Transverse colon (tissue), 4 donors: ENCODE measurements around the gene RCAN1. TPM values are rescaled to one million over a fixed set of nuclear protein-coding genes. Genes with fewer than 3 reads are reported as not detected.
"Not testable (repeated sequence)": the region's sequence is repeated elsewhere in the genome, so short reads cannot be mapped to it uniquely, and the experiment has no call there.

ENCODE experiments used
- DNase-seq: peaks from one replicate; pipeline ENCODE4 v3.0.0-alpha.2; 2019
- H3K27ac ChIP-seq, 4 donors: fragments of 200-600 bp; sonication (generic); 2 replicates each; pipeline ENCODE4 v1.5.1; 2016 to 2018; ENCODE audit warnings: inconsistent platforms in 4 of 4
- H3K27me3 ChIP-seq: fragments of 200-600 bp; sonication (generic); 2 replicates; pipeline ENCODE4 v1.5.1; 2017; ENCODE audit warnings: inconsistent platforms
- H3K36me3 ChIP-seq, 4 donors: fragments of 200-600 bp; sonication (generic); 2 replicates each; pipeline ENCODE4 v1.5.1; 2017 to 2019; ENCODE audit warnings: inconsistent platforms in 4 of 4
- H3K4me1 ChIP-seq, 4 donors: fragments of 200-600 bp; sonication (generic); 2 replicates each; pipeline ENCODE4 v1.5.1; 2017 to 2020; ENCODE audit warnings: inconsistent platforms in 4 of 4
- H3K4me3 ChIP-seq, 4 donors: fragments of 200-600 bp; sonication (generic); 1 replicate in 1 of 4; 2 replicates in 3 of 4; pipeline versions ENCODE4 v1.5.1 to v1.6.1; 2017 to 2019; ENCODE audit warnings: inconsistent platforms in 4 of 4
- H3K9me3 ChIP-seq, 2 donors: fragments of 200-600 bp; sonication (generic); 2 replicates each; pipeline ENCODE4 v1.5.1; 2017 to 2019; ENCODE audit warnings: inconsistent platforms in 2 of 2
- CTCF ChIP-seq, 5 experiments: fragments of 200-600 bp in 3 of 5; fragments of 450-650 bp in 2 of 5; sonication (generic) in 3 of 5; IDR thresholded peaks; 1 replicate in 2 of 5; 2 replicates in 3 of 5; pipeline ENCODE4 v1.5.1; 2016 to 2017; ENCODE audit warnings: antibody characterized with exemption in 5 of 5, inconsistent platforms in 3 of 5, mild to moderate bottlenecking in 2 of 5, moderate library complexity in 1 of 5
- EP300 ChIP-seq: sonication (generic); formaldehyde crosslinking; IDR thresholded peaks from one replicate; pipeline ENCODE4 v1.6.1; 2017; ENCODE audit warnings: antibody characterized with exemption, low read depth
- POLR2A ChIP-seq: fragments of 450-650 bp; IDR thresholded peaks from one replicate; pipeline ENCODE4 v1.6.1; 2016; ENCODE audit warnings: antibody characterized with exemption, mild to moderate bottlenecking, moderate library complexity
- POLR2AphosphoS5 ChIP-seq, 3 donors: sonication (generic); formaldehyde crosslinking; IDR thresholded peaks; one replicate each; pipeline ENCODE4 v1.6.1; 2016; ENCODE audit warnings: antibody characterized with exemption in 3 of 3
- WGBS, 2 donors: methylation state at CpG; one replicate each; pipeline ENCODE4 v1.1.5; 2018; ENCODE audit warnings: low coverage in 1 of 2; 5-methylcytosine and 5-hydroxymethylcytosine counted together
- in situ Hi-C, 4 donors: fragments of 200-750 bp; cut with MboI; loops; one replicate each; pipeline versions ENCODE4 v1.15.0 to v1.15.1; 2017; ENCODE audit warnings: low sequenced_read_pairs in 3 of 4, low pct_ligation_motif_present in 1 of 4, low pct_unique_long_range_greater_than_20kb in 1 of 4
- intact Hi-C: fragments of 100-400 bp; cut with DNase I; formaldehyde crosslinking; loops from one replicate; pipeline ENCODE4 v1.15.1; 2023; ENCODE audit warnings: low total_unique reads
- total RNA-seq, 4 donors: library from RNA; depleted of rRNA; stranded (reverse); fragments of >200 nt; gene quantifications; one replicate each; pipeline ENCODE4 v1.1.0, GENCODE V29; 2016

The RCAN1 gene
- total RNA-seq, 4 donors from 2014 or later: 39.5 to 68.8 (median 57.8) TPM

- in situ Hi-C loops (no loop called here), intact Hi-C loops (no loop called here)
- Histone ChIP-seq H3K9me3 (no peaks in the 10 kb centered on the region), H3K4me1 (peaks cover 0 to 3% (median 0%) of the 10 kb centered on the region in 4 donors), H3K27ac (no peak overlapping the region), H3K36me3 (no peaks in the 10 kb centered on the region), H3K4me3 (no peak overlapping the region), H3K27me3 (no peaks in the 10 kb centered on the region)
- DNase-seq: no peak
- TF ChIP-seq CTCF (IDR thresholded peaks at IDR 0.05) (no peak), EP300 (no peak), POLR2A (no peak), POLR2AphosphoS5 (IDR thresholded peaks at IDR 0.05) (no peak)
- WGBS, 2 donors: 76 to 91% methylated on average over 5 to 6 of the region's 6 CpGs
Observed at GRCh38 chr21:34559089-34559631, 55.8 kb downstream of the RCAN1 start.

- 79 to 86% methylated on average over 5 of the region's 5 CpGs for WGBS, 2 donors
- H3K4me1 ChIP-seq: peaks cover 0 to 12% (median 7%) of the 10 kb centered on the region in 4 donors
- H3K36me3 ChIP-seq: no peaks in the 10 kb centered on the region
- in situ Hi-C loops: no loop called here
- no peak overlapping the region for H3K4me3 ChIP-seq
- H3K27me3 ChIP-seq: no peaks in the 10 kb centered on the region
- no peak for DNase-seq
- H3K27ac ChIP-seq: no peak overlapping the region
- intact Hi-C loops: no loop called here
- H3K9me3 ChIP-seq: no peaks in the 10 kb centered on the region
- TF ChIP-seq POLR2AphosphoS5 (IDR thresholded peaks at IDR 0.05) (no peak), EP300 (no peak), CTCF (IDR thresholded peaks at IDR 0.05) (no peak), POLR2A (no peak)
Observed at GRCh38 chr21:34558166-34558565, 56.7 kb downstream of the RCAN1 start.

- Histone ChIP-seq H3K27me3 (no peaks in the 10 kb centered on the region), H3K9me3 (no peaks in the 10 kb centered on the region), H3K4me3 (no peak overlapping the region), H3K27ac (no peak overlapping the region), H3K4me1 (peaks cover 0 to 22% (median 12%) of the 10 kb centered on the region in 4 donors), H3K36me3 (no peaks in the 10 kb centered on the region)
- 88% methylated on average over 2 to 5 of the region's 5 CpGs for WGBS, 2 donors
- DNase-seq: no peak
- TF ChIP-seq POLR2A (no peak), CTCF (IDR thresholded peaks at IDR 0.05) (no peak), EP300 (no peak), POLR2AphosphoS5 (IDR thresholded peaks at IDR 0.05) (no peak)
- in situ Hi-C loops (no loop called here), intact Hi-C loops (no loop called here)
Observed at GRCh38 chr21:34557261-34557660, 57.7 kb downstream of the RCAN1 start.

GRCh38 chr21:34554670-34555069, 60.2 kb downstream of the RCAN1 start:
- DNase-seq, intact Hi-C loops, H3K4me3 ChIP-seq, H3K27me3 ChIP-seq, H3K36me3 ChIP-seq, in situ Hi-C loops, H3K9me3 ChIP-seq: not testable (repeated sequence)
- Histone ChIP-seq H3K4me1 (peaks cover 0 to 31% (median 19%) of the 10 kb centered on the region in 4 donors), H3K27ac (peak overlapping the region in 1 of 4 donors; percentile 83)
- WGBS, 2 donors: 86 to 91% methylated on average over 1 to 2 of the region's 2 CpGs

GRCh38 chr21:34554227-34554626, 60.7 kb downstream of the RCAN1 start:
- DNase-seq: no peak
- in situ Hi-C loops: no loop called here
- Histone ChIP-seq H3K27me3 (no peaks in the 10 kb centered on the region), H3K4me1 (peaks cover 0 to 31% (median 19%) of the 10 kb centered on the region in 4 donors), H3K4me3 (no peak overlapping the region), H3K36me3 (no peaks in the 10 kb centered on the region), H3K27ac (peak overlapping the region in 3 of 4 donors; percentile 76 to 85 (median 83)), H3K9me3 (no peaks in the 10 kb centered on the region)
- TF ChIP-seq POLR2AphosphoS5 (IDR thresholded peaks at IDR 0.05) (no peak), EP300 (no peak), CTCF (IDR thresholded peaks at IDR 0.05) (no peak), POLR2A (no peak)
- intact Hi-C loops: no loop called here
- 97 to 100% methylated on average over 1 to 4 of the region's 4 CpGs for WGBS, 2 donors
